ENCODE measurements around the gene USP3.

GRCh38 chr15:63538876-63539275 lies 34.5 kb downstream of the USP3 start:
- TF ChIP-seq CTCF (conservative IDR thresholded peaks at IDR 0.05; ENCODE audit: low read length): no peak
- no peak for TF ChIP-seq EZH2phosphoT487 (IDR thresholded peaks at IDR 0.05; ENCODE audit: borderline replicate concordance, low read depth, low read length)
